K562 (cell line): ENCODE data around the gene KIF24. TPM values are rescaled to one million over a fixed set of nuclear protein-coding genes. Genes with fewer than 3 reads are reported as not detected.

Experiments used
- ATAC-seq: fragments of 200-7000 bp; cut with Tn5 transposase; 3 replicates; pipeline ENCODE4 v1.9.1; 2020; ENCODE audit warnings: moderate library complexity
- BruUV-seq: library from RNA; stranded (reverse); fragments of 400-500 nt; replicated peaks from 2 replicates; lab custom pipeline; 2021; lab: Mats Ljungman, UMichigan
- CTCF ChIA-PET: fragments of 300-600 bp; formaldehyde crosslinking; extraction: SDS; loops from one replicate; lab custom pipeline; 2021; ENCODE audit warnings: low intra/inter-chr PET ratio; lab: Yijun Ruan, JAX
- POLR2A ChIA-PET: fragments of 300-600, 350-650 bp; sonication (Branson Sonifier 250); formaldehyde crosslinking; extraction: SDS; loops from one replicate; lab custom pipeline; 2021; ENCODE audit warnings: antibody characterized with exemption, inconsistent platforms; lab: Yijun Ruan, JAX
- DNase-seq, 4 experiments: peaks; one replicate each; pipeline versions ENCODE4 v3.0.0 to v3.0.0-alpha.2; 2011 to 2018; ENCODE audit warnings: low spot score in 3 of 4, mixed read lengths in 3 of 4; ENCODE audit errors: extremely low read depth in 1 of 4
- FAIRE-seq: peaks from 2 replicates; lab custom pipeline; 2011; peaks lifted over from hg19 to GRCh38; lab: Jason Lieb, UNC
- H2AFZ ChIP-seq: 2 replicates; pipeline ENCODE4 v1.6.0; 2011; ENCODE audit warnings: low read depth, low read length, control low read depth, inconsistent platforms
- H3K27ac ChIP-seq: fragments of 200-600 bp; 3 replicates; pipeline ENCODE4 v1.8.0; 2011; ENCODE audit warnings: low read depth, mild to moderate bottlenecking, control low read depth, inconsistent platforms, low read length, moderate library complexity, mixed read lengths; ENCODE audit errors: extremely low read depth
- H3K27me3 ChIP-seq, 2 experiments: fragments of 300-600 bp in 1 of 2; 2 replicates in 1 of 2; 3 replicates in 1 of 2; pipeline versions ENCODE4 v1.6.0 to v1.8.0; 2011; ENCODE audit warnings: inconsistent platforms in 2 of 2, low read length in 2 of 2, mild to moderate bottlenecking in 1 of 2, mixed read lengths in 1 of 2, moderate library complexity in 1 of 2; ENCODE audit not compliant: control insufficient read depth in 2 of 2, insufficient read depth in 2 of 2
- H3K36me3 ChIP-seq: fragments of 300-600 bp; 3 replicates; pipeline ENCODE4 v1.8.0; 2011; ENCODE audit warnings: mild to moderate bottlenecking, low read length, inconsistent platforms; ENCODE audit not compliant: control insufficient read depth, insufficient read depth
- H3K4me1 ChIP-seq, 2 experiments: fragments of 200-600 bp in 1 of 2; replicated peaks in 1 of 2; 2 replicates in 1 of 2; 3 replicates in 1 of 2; pipeline versions ENCODE4 v1.5.1 to v1.8.0; 2011; ENCODE audit warnings: inconsistent platforms in 2 of 2, low read length in 2 of 2, mild to moderate bottlenecking in 1 of 2, mixed read lengths in 1 of 2, moderate library complexity in 1 of 2; ENCODE audit not compliant: control insufficient read depth in 2 of 2, insufficient read depth in 2 of 2
- H3K4me2 ChIP-seq: 2 replicates; pipeline ENCODE4 v1.6.1; 2011; ENCODE audit warnings: low read length, control low read depth, inconsistent platforms, mixed read lengths; ENCODE audit not compliant: insufficient read depth
- H3K4me3 ChIP-seq: fragments of 200-600 bp; sonication (generic), shearing (Covaris generic); 2 replicates; pipeline ENCODE4 v1.5.1; 2016; ENCODE audit warnings: control low read depth, inconsistent platforms
- H3K79me2 ChIP-seq: fragments of 200-600 bp; 3 replicates; pipeline ENCODE4 v1.8.0; 2011; ENCODE audit warnings: low read length, inconsistent platforms; ENCODE audit not compliant: control insufficient read depth, insufficient read depth
- H3K9ac ChIP-seq, 2 experiments: 2 replicates each; pipeline versions ENCODE4 v1.6.0 to v1.6.1; 2011; ENCODE audit warnings: low read depth in 2 of 2, low read length in 2 of 2, control low read depth in 1 of 2, inconsistent platforms in 1 of 2, mild to moderate bottlenecking in 1 of 2, mixed read lengths in 1 of 2; ENCODE audit not compliant: insufficient read depth in 1 of 2
- H3K9me1 ChIP-seq: one replicate; pipeline ENCODE4 v1.6.0; 2011; ENCODE audit warnings: inconsistent platforms, mild to moderate bottlenecking, low read length, moderate library complexity; ENCODE audit not compliant: control insufficient read depth, insufficient read depth
- H3K9me3 ChIP-seq: replicated peaks from 2 replicates; pipeline ENCODE4 v1.5.1; 2011; ENCODE audit warnings: low read depth, low read length, inconsistent platforms; ENCODE audit not compliant: control insufficient read depth, insufficient read depth
- H4K20me1 ChIP-seq: replicated peaks from 2 replicates; pipeline ENCODE4 v1.6.1; 2011; ENCODE audit warnings: low read length, inconsistent platforms, mixed read lengths; ENCODE audit not compliant: control insufficient read depth, insufficient read depth
- ARHGAP35 ChIP-seq: fragments of 450-650 bp; IDR thresholded peaks from 2 replicates; pipeline ENCODE4 v1.6.1; 2018; ENCODE audit not compliant: partially characterized antibody
- ARID1B ChIP-seq: fragments of 450-650 bp; IDR thresholded peaks from 2 replicates; pipeline ENCODE4 v1.6.1; 2016; ENCODE audit warnings: antibody characterized with exemption, mild to moderate bottlenecking, inconsistent platforms
- FOXA3 ChIP-seq, 2 experiments: fragments of 450-650 bp in 1 of 2; sonication (generic) in 1 of 2; formaldehyde crosslinking; IDR thresholded peaks in 1 of 2; conservative IDR thresholded peaks in 1 of 2; 2 replicates each; pipeline versions ENCODE4 v1.4.0 to v1.8.0; 2020 to 2022; ENCODE audit warnings: mild to moderate bottlenecking in 2 of 2, missing genetic modification reagents in 1 of 2
- FOXM1 ChIP-seq, 2 experiments: fragments of 450-650 bp in 1 of 2; sonication (generic) in 1 of 2; formaldehyde crosslinking in 1 of 2; IDR thresholded peaks; 2 replicates each; pipeline versions ENCODE4 v1.6.1 to v1.9.0; 2017 to 2022; ENCODE audit warnings: low read depth in 2 of 2, mild to moderate bottlenecking in 2 of 2, missing genetic modification reagents in 1 of 2, moderate library complexity in 1 of 2
- ID3 ChIP-seq, 2 experiments: fragments of 250-450 bp in 1 of 2; fragments of 450-650 bp in 1 of 2; sonication (Bioruptor Pico) in 1 of 2; IDR thresholded peaks; 2 replicates each; pipeline versions ENCODE4 v1.6.1 to v1.8.0; 2016 to 2021; ENCODE audit warnings: mild to moderate bottlenecking in 2 of 2, moderate library complexity in 2 of 2, missing compliant biosample characterization in 1 of 2, missing genetic modification characterization in 1 of 2
- NR2C1 ChIP-seq, 2 experiments: fragments of 450-650 bp; IDR thresholded peaks; 2 replicates each; pipeline ENCODE4 v1.6.1; 2017; ENCODE audit warnings: mild to moderate bottlenecking in 2 of 2, antibody characterized with exemption in 1 of 2, inconsistent platforms in 1 of 2, missing compliant biosample characterization in 1 of 2, missing genetic modification characterization in 1 of 2
- PHTF2 ChIP-seq: fragments of 250-450 bp; sonication (Bioruptor Pico); IDR thresholded peaks from 2 replicates; pipeline ENCODE4 v1.5.0; 2021; ENCODE audit warnings: mild to moderate bottlenecking
- POLR2B ChIP-seq: fragments of 450-650 bp; IDR thresholded peaks from 2 replicates; pipeline ENCODE4 v1.6.1; 2018; ENCODE audit warnings: low read depth; ENCODE audit not compliant: partially characterized antibody
- SMARCA4 ChIP-seq: fragments of 450-650 bp; IDR thresholded peaks from 2 replicates; pipeline ENCODE4 v1.6.1; 2016
- SUPT5H ChIP-seq: fragments of 450-650 bp; IDR thresholded peaks from 2 replicates; pipeline ENCODE4 v1.6.1; 2016
- TGIF2 ChIP-seq: sonication (generic); formaldehyde crosslinking; IDR thresholded peaks from 2 replicates; pipeline ENCODE4 v1.8.1; 2022; ENCODE audit warnings: mild to moderate bottlenecking, missing genetic modification reagents, moderate library complexity
- TOE1 ChIP-seq, 2 experiments: fragments of 450-650 bp in 1 of 2; sonication (generic) in 1 of 2; formaldehyde crosslinking in 1 of 2; IDR thresholded peaks; 2 replicates each; pipeline versions ENCODE4 v1.7.1 to v1.8.0; 2016 to 2022; ENCODE audit warnings: borderline replicate concordance in 2 of 2, mild to moderate bottlenecking in 2 of 2, antibody characterized with exemption in 1 of 2, inconsistent platforms in 1 of 2, low read depth in 1 of 2, missing genetic modification reagents in 1 of 2, moderate library complexity in 1 of 2
- ZNF766 ChIP-seq: fragments of 200-800 bp; sonication (Bioruptor generic); conservative IDR thresholded peaks from 2 replicates; pipeline ENCODE4 v1.6.1; 2016; ENCODE audit warnings: missing genetic modification characterization, missing compliant biosample characterization
- WGBS: fragments of 100-300 bp; shearing (Covaris generic); methylation state at CpG from one replicate; pipeline ENCODE4 v1.1.6; 2016; ENCODE audit warnings: low coverage, mixed read lengths; ENCODE audit not compliant: insufficient coverage; ENCODE audit errors: missing lambda C conversion rate; 5-methylcytosine and 5-hydroxymethylcytosine counted together
- in situ Hi-C: fragments of 300-500 bp; cut with MboI; formaldehyde crosslinking; loops from 4 replicates; pipeline ENCODE4 v1.15.0; 2018; ENCODE audit warnings: inconsistent platforms, mixed read lengths
- intact Hi-C: fragments of 100-400 bp; cut with micrococcal nuclease; formaldehyde crosslinking; loops from 2 replicates; pipeline ENCODE4 v1.14.2; 2022
- polyA plus RNA-seq, 8 experiments: library from polyadenylated mRNA; depleted of rRNA in 4 of 8; stranded (reverse) in 5 of 8; unstranded in 3 of 8; fragments of >200 nt; fragmentation: Nextera tagmentation in 2 of 8; fragmentation: Illumina TruSeq in 1 of 8; extraction: Ambion mirVana in 2 of 8; extraction: Trizol in 1 of 8; gene quantifications; 2 replicates each; pipeline versions ENCODE4 v1.2.1 to v1.2.3, GENCODE V29; 2011 to 2014; ENCODE audit warnings: inconsistent platforms in 1 of 8, missing spikeins in 1 of 8
- total RNA-seq, 7 experiments: library from RNA; depleted of rRNA in 6 of 7; stranded (reverse); fragments of >200 nt in 6 of 7; fragmentation: Illumina TruSeq in 2 of 7; extraction: Trizol in 2 of 7; gene quantifications; 2 replicates each; pipeline versions ENCODE4 v1.2.1 to v1.2.3, GENCODE V29; 2011 to 2021; ENCODE audit warnings: low replicate concordance in 1 of 7
- TF ChIP-seq, protein P1 (sequence below): fragments of 450-650 bp; IDR thresholded peaks from 2 replicates; pipeline ENCODE4 v1.6.1; 2017; ENCODE audit warnings: mild to moderate bottlenecking, moderate library complexity
- TF ChIP-seq, protein P2 (sequence below): fragments of 450-650 bp; IDR thresholded peaks from 2 replicates; pipeline ENCODE4 v1.6.1; 2018; ENCODE audit not compliant: partially characterized antibody

Gene KIF24
- total and polyA plus RNA-seq, 9 of the 15 experiments (the other 6 are each of a cell fraction or from before 2014, with no cell fraction given), result 0.63 to 5.8 (median 4.4) TPM

- DNase-seq (peak in 2 of 4 experiments; percentile 26 to 62), ATAC-seq (peak; percentile 14), FAIRE-seq (no peak)
- Histone ChIP-seq H2AFZ (peak overlapping the region; percentile 98), H3K27me3 (no peaks in the 10 kb centered on the region), H3K36me3 (no peaks in the 10 kb centered on the region; the same call in 2 of the 3 replicates), H3K9ac (peak overlapping the region; percentile 91 to 96), H3K4me2 (peak overlapping the region; percentile 91), H4K20me1 (no peaks in the 10 kb centered on the region), H3K79me2 (peaks cover 55% of the 10 kb centered on the region), H3K9me1 (no peaks in the 10 kb centered on the region), H3K27ac (peak overlapping the region; percentile 97), H3K4me3 (peak overlapping the region; percentile 84), H3K4me1 (peaks cover 10 to 13% of the 10 kb centered on the region in 2 experiments; a peak in 4 of 5 replicates), H3K9me3 (no peaks in the 10 kb centered on the region)
- intact Hi-C loops, result no loop called here
- POLR2A ChIA-PET, result interaction anchor here (0.6 to 1.6 kb wide), 3 partner anchors 10 to 49 kb away, joined by 3 to 6 read pairs (median 3); no protein-coding TSS in a partner anchor
- in situ Hi-C loops, result no loop called here
- 0% methylated on average over 11 of the region's 11 CpGs for WGBS
- CTCF ChIA-PET, result no interaction called here
- TSS peak; percentile 73 for BruUV-seq
- peak; percentile 57 for TF ChIP-seq FOXM1 (IDR thresholded peaks at IDR 0.05; ENCODE audit: low read depth)
- TF ChIP-seq FOXM1 (CRISPR knock-in tag; IDR thresholded peaks at IDR 0.05; ENCODE audit: low read depth), result no peak
- no peak for TF ChIP-seq ARHGAP35
- 0 out of 2 replicates have a peak, but pooled peaks have one; percentile 34 for TF ChIP-seq NR2C1 (IDR thresholded peaks at IDR 0.05)
- TF ChIP-seq NR2C1 (tag; IDR thresholded peaks at IDR 0.05), result no peak
- TF ChIP-seq, protein P1, sequence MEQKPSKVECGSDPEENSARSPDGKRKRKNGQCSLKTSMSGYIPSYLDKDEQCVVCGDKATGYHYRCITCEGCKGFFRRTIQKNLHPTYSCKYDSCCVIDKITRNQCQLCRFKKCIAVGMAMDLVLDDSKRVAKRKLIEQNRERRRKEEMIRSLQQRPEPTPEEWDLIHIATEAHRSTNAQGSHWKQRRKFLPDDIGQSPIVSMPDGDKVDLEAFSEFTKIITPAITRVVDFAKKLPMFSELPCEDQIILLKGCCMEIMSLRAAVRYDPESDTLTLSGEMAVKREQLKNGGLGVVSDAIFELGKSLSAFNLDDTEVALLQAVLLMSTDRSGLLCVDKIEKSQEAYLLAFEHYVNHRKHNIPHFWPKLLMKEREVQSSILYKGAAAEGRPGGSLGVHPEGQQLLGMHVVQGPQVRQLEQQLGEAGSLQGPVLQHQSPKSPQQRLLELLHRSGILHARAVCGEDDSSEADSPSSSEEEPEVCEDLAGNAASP, result no peak
- TF ChIP-seq ARID1B, result 0 out of 2 replicates have a peak, but pooled peaks have one; percentile 9
- 0 out of 4 replicates have a peak, but pooled peaks of 1 of the 2 experiments have one; percentile 10 for TF ChIP-seq FOXA3 (CRISPR knock-in tag; conservative IDR thresholded peaks at IDR 0.05 in 1 of 2, IDR thresholded peaks at IDR 0.05 in 1 of 2)
- 0 out of 2 replicates have a peak, but pooled peaks have one; percentile 27 for TF ChIP-seq SUPT5H
- TF ChIP-seq SMARCA4, result 0 out of 2 replicates have a peak, but pooled peaks have one; percentile 35
- peak; percentile 42; the same call in 1 of the 2 replicates for TF ChIP-seq ZNF766 (CRISPR knock-in tag)
- no peak for TF ChIP-seq PHTF2 (CRISPR knock-in tag)
- no peak for TF ChIP-seq TGIF2 (CRISPR knock-in tag)
- TF ChIP-seq, protein P2, sequence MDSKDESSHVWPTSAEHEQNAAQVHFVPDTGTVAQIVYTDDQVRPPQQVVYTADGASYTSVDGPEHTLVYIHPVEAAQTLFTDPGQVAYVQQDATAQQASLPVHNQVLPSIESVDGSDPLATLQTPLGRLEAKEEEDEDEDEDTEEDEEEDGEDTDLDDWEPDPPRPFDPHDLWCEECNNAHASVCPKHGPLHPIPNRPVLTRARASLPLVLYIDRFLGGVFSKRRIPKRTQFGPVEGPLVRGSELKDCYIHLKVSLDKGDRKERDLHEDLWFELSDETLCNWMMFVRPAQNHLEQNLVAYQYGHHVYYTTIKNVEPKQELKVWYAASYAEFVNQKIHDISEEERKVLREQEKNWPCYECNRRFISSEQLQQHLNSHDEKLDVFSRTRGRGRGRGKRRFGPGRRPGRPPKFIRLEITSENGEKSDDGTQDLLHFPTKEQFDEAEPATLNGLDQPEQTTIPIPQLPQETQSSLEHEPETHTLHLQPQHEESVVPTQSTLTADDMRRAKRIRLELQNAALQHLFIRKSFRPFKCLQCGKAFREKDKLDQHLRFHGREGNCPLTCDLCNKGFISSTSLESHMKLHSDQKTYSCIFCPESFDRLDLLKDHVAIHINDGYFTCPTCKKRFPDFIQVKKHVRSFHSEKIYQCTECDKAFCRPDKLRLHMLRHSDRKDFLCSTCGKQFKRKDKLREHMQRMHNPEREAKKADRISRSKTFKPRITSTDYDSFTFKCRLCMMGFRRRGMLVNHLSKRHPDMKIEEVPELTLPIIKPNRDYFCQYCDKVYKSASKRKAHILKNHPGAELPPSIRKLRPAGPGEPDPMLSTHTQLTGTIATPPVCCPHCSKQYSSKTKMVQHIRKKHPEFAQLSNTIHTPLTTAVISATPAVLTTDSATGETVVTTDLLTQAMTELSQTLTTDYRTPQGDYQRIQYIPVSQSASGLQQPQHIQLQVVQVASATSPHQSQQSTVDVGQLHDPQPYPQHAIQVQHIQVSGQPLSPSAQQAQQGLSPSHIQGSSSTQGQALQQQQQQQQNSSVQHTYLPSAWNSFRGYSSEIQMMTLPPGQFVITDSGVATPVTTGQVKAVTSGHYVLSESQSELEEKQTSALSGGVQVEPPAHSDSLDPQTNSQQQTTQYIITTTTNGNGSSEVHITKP, result peak; percentile 71
- peak; percentile 40 for TF ChIP-seq POLR2B
- no peak for TF ChIP-seq TOE1 (IDR thresholded peaks at IDR 0.05; ENCODE audit: borderline replicate concordance)
- TF ChIP-seq TOE1 (CRISPR knock-in tag; IDR thresholded peaks at IDR 0.05; ENCODE audit: borderline replicate concordance, low read depth), result no peak
- TF ChIP-seq ID3 (CRISPR knock-in tag; IDR thresholded peaks at IDR 0.05), result no peak
- 0 out of 2 replicates have a peak, but pooled peaks have one; percentile 23 for TF ChIP-seq ID3 (tag; IDR thresholded peaks at IDR 0.05)
Observed at GRCh38 chr9:34328500-34328986, 525 bp downstream of the KIF24 start.
